H9 (cell line): ENCODE results near the gene ARHGAP22. TPM values are rescaled to one million over a fixed set of nuclear protein-coding genes. Genes with fewer than 3 reads are reported as not detected.

Source experiments
- DNase-seq: peaks from one replicate; pipeline ENCODE4 v3.0.0-alpha.2; 2017
- H2AFZ ChIP-seq: one replicate; pipeline ENCODE4 v1.6.1; 2013; ENCODE audit warnings: mild to moderate bottlenecking, low read length, control low read depth, moderate library complexity
- H2AK5ac ChIP-seq: 2 replicates; pipeline ENCODE4 v1.6.1; 2013; ENCODE audit warnings: low read length, control low read depth, mixed read lengths; ENCODE audit not compliant: insufficient read length
- H2BK120ac ChIP-seq: one replicate; pipeline ENCODE4 v1.6.1; 2013; ENCODE audit warnings: low read depth, mild to moderate bottlenecking, low read length, control low read depth, inconsistent platforms; ENCODE audit not compliant: poor library complexity, severe bottlenecking
- H2BK12ac ChIP-seq: 2 replicates; pipeline ENCODE4 v1.6.1; 2013; ENCODE audit warnings: low read length, control low read depth, mixed read lengths, low read depth; ENCODE audit not compliant: insufficient read length
- H2BK15ac ChIP-seq: 2 replicates; pipeline ENCODE4 v1.6.1; 2013; ENCODE audit warnings: low read depth, low read length, control low read depth
- H2BK20ac ChIP-seq: one replicate; pipeline ENCODE4 v1.6.1; 2013; ENCODE audit warnings: low read depth, mild to moderate bottlenecking, low read length, control low read depth, inconsistent platforms; ENCODE audit not compliant: poor library complexity, severe bottlenecking
- H2BK5ac ChIP-seq: 2 replicates; pipeline ENCODE4 v1.6.1; 2013; ENCODE audit warnings: low read length, control low read depth, mixed read lengths; ENCODE audit not compliant: insufficient read length
- H3K14ac ChIP-seq: 2 replicates; pipeline ENCODE4 v1.6.1; 2013; ENCODE audit warnings: low read length, control low read depth; ENCODE audit not compliant: insufficient read depth
- H3K18ac ChIP-seq: 2 replicates; pipeline ENCODE4 v1.6.1; 2013; ENCODE audit warnings: low read depth, mild to moderate bottlenecking, mixed read lengths, low read length, control low read depth; ENCODE audit not compliant: insufficient read length
- H3K23ac ChIP-seq: 2 replicates; pipeline ENCODE4 v1.6.1; 2013; ENCODE audit warnings: low read length, control low read depth, mixed read lengths, low read depth; ENCODE audit not compliant: insufficient read length
- H3K23me2 ChIP-seq: 2 replicates; pipeline ENCODE4 v1.6.1; 2013; ENCODE audit warnings: low read depth, mild to moderate bottlenecking, mixed read lengths, low read length, control low read depth; ENCODE audit not compliant: insufficient read length, poor library complexity, severe bottlenecking
- H3K27ac ChIP-seq: 2 replicates; pipeline ENCODE4 v1.5.1; 2013; ENCODE audit warnings: low read length, control low read depth, mixed read lengths, low read depth; ENCODE audit not compliant: insufficient read length
- H3K27me3 ChIP-seq: 2 replicates; pipeline ENCODE4 v1.6.1; 2013; ENCODE audit warnings: low read length, control low read depth, inconsistent platforms; ENCODE audit not compliant: insufficient read depth
- H3K4ac ChIP-seq: 2 replicates; pipeline ENCODE4 v1.6.1; 2013; ENCODE audit warnings: low read depth, mild to moderate bottlenecking, control low read depth, inconsistent platforms, low read length, moderate library complexity
- H3K4me1 ChIP-seq: 2 replicates; pipeline ENCODE4 v1.6.1; 2013; ENCODE audit warnings: low read length, control low read depth, inconsistent platforms; ENCODE audit not compliant: insufficient read depth
- H3K4me2 ChIP-seq: 2 replicates; pipeline ENCODE4 v1.6.1; 2013; ENCODE audit warnings: low read length, control low read depth, mixed read lengths; ENCODE audit not compliant: insufficient read length, insufficient read depth
- H3K56ac ChIP-seq: 2 replicates; pipeline ENCODE4 v1.6.1; 2013; ENCODE audit warnings: low read depth, mild to moderate bottlenecking, mixed read lengths, low read length, control low read depth; ENCODE audit not compliant: insufficient read length
- H3K79me1 ChIP-seq: 2 replicates; pipeline ENCODE4 v1.6.1; 2013; ENCODE audit warnings: low read depth, mild to moderate bottlenecking, moderate library complexity, low read length, control low read depth, inconsistent platforms; ENCODE audit not compliant: insufficient read depth, poor library complexity, severe bottlenecking
- H3K79me2 ChIP-seq: 2 replicates; pipeline ENCODE4 v1.6.1; 2013; ENCODE audit warnings: low read length, control low read depth, inconsistent platforms; ENCODE audit not compliant: insufficient read depth
- H3K9ac ChIP-seq: 2 replicates; pipeline ENCODE4 v1.6.1; 2013; ENCODE audit warnings: low read length, control low read depth, mixed read lengths; ENCODE audit not compliant: insufficient read length; ENCODE audit errors: extremely low read depth
- H3K9me3 ChIP-seq: one replicate; pipeline ENCODE4 v1.6.1; 2013; ENCODE audit warnings: low read depth, low read length, inconsistent platforms; ENCODE audit not compliant: control insufficient read depth
- H3T11ph ChIP-seq: one replicate; pipeline ENCODE4 v1.6.1; 2013; ENCODE audit warnings: mild to moderate bottlenecking, low read length, control low read depth, inconsistent platforms
- H4K20me1 ChIP-seq: one replicate; pipeline ENCODE4 v1.6.1; 2013; ENCODE audit not compliant: control insufficient read depth, insufficient read length, insufficient read depth
- H4K5ac ChIP-seq: 2 replicates; pipeline ENCODE4 v1.6.1; 2013; ENCODE audit warnings: low read depth, mild to moderate bottlenecking, mixed read lengths, low read length, control low read depth; ENCODE audit not compliant: insufficient read length
- H4K8ac ChIP-seq: replicated peaks from 2 replicates; pipeline ENCODE4 v1.6.1; 2013; ENCODE audit warnings: low read length, control low read depth, mixed read lengths, low read depth; ENCODE audit not compliant: insufficient read length
- H4K91ac ChIP-seq: 2 replicates; pipeline ENCODE4 v1.6.1; 2013; ENCODE audit warnings: low read depth, mild to moderate bottlenecking, moderate library complexity, mixed read lengths, low read length, control low read depth; ENCODE audit not compliant: insufficient read length
- H3K27ac Mint-ChIP-seq, 3 experiments: 2 replicates in 2 of 3; 3 replicates in 1 of 3; pipeline ENCODE4 v1.8.0; 2020 to 2021; ENCODE audit warnings: mixed read lengths in 3 of 3, mild to moderate bottlenecking in 1 of 3, moderate library complexity in 1 of 3
- H3K27me3 Mint-ChIP-seq: 2 replicates; pipeline ENCODE4 v1.8.0; 2021; ENCODE audit warnings: low read depth, mild to moderate bottlenecking, moderate library complexity, mixed read lengths
- H3K36me3 Mint-ChIP-seq, 3 experiments: 2 replicates in 2 of 3; 3 replicates in 1 of 3; pipeline ENCODE4 v1.8.0; 2020 to 2021; ENCODE audit warnings: low read depth in 3 of 3, mixed read lengths in 3 of 3; ENCODE audit not compliant: insufficient read depth in 1 of 3
- H3K4me1 Mint-ChIP-seq, 2 experiments: 2 replicates each; pipeline ENCODE4 v1.8.0; 2020; ENCODE audit warnings: mixed read lengths in 2 of 2
- H3K4me3 Mint-ChIP-seq, 2 experiments: 2 replicates in 1 of 2; 3 replicates in 1 of 2; pipeline ENCODE4 v1.8.0; 2020 to 2021; ENCODE audit warnings: mild to moderate bottlenecking in 2 of 2, mixed read lengths in 2 of 2, moderate library complexity in 1 of 2
- H3K9me3 Mint-ChIP-seq, 2 experiments: 2 replicates in 1 of 2; 3 replicates in 1 of 2; pipeline ENCODE4 v1.8.0; 2020; ENCODE audit warnings: mild to moderate bottlenecking in 2 of 2, mixed read lengths in 2 of 2, moderate library complexity in 1 of 2
- WGBS: extraction: QIAGEN DNeasy Blood & Tissue Kit; methylation state at CpG from one replicate; pipeline ENCODE4 v1.1.7; 2013; ENCODE audit warnings: missing lambda C conversion rate, low lambda C conversion rate, mixed read lengths; ENCODE audit not compliant: insufficient read length; ENCODE audit errors: extremely low coverage; 5-methylcytosine and 5-hydroxymethylcytosine counted together
- total RNA-seq: library from RNA; stranded (reverse); gene quantifications from 2 replicates; pipeline ENCODE4 v1.2.1, GENCODE V29; 2021
- TF ChIP-seq, protein P1 (sequence below): fragments of 200-600 bp; sonication (generic); conservative IDR thresholded peaks from 3 replicates; pipeline ENCODE4 v1.8.0; 2021; ENCODE audit warnings: antibody characterized with exemption, mild to moderate bottlenecking

ARHGAP22 gene
- total RNA-seq, 1 experiment from 2014 or later = 7.4 TPM

DNA sequence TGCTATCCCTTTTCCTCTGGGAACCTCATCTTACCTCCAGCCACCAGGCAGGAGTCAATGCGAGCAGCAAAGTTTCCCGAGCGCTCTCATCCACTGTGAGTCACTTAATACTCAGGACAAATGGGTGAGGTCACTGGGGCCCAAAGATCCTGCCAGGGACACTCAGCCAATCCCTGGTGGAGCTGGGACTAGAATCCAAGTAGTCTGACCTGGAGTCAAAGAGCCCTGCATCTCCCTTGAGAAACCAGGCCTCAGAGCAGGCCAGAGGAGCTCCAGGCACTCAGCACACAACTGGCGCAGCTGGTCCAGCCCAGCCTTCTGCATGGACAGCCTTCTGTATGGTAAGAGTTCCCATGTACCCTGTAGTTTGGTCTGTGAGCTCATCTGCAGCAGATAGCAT is 156.1 kb downstream of the ARHGAP22 start:
- Histone ChIP-seq H3K4me2 (no peak overlapping the region), H3K4me1 (no peaks in the 10 kb centered on the region), H3K9ac (no peak overlapping the region), H3K18ac (no peak overlapping the region), H2BK15ac (no peak overlapping the region), H2BK12ac (no peak overlapping the region), H2BK5ac (no peak overlapping the region), H2BK20ac (no peak overlapping the region), H3K79me2 (no peaks in the 10 kb centered on the region), H2BK120ac (no peak overlapping the region), H4K20me1 (no peaks in the 10 kb centered on the region), H3T11ph (no peak overlapping the region), H3K79me1 (no peaks in the 10 kb centered on the region), H2AK5ac (no peak overlapping the region), H3K27ac (no peak overlapping the region), H3K9me3 (no peaks in the 10 kb centered on the region), H3K56ac (no peak overlapping the region), H3K14ac (no peak overlapping the region), H3K27me3 (no peaks in the 10 kb centered on the region), H3K23me2 (no peaks in the 10 kb centered on the region), H4K5ac (no peak overlapping the region), H3K4ac (no peak overlapping the region), H4K8ac (no peak overlapping the region), H4K91ac (no peak overlapping the region), H3K23ac (no peak overlapping the region), H2AFZ (no peak overlapping the region)
- H3K4me3 Mint-ChIP-seq = no peak overlapping the region
- no CpG with 5 or more reads among the region's 4 CpGs for WGBS
- H3K27ac Mint-ChIP-seq = peak overlapping the region in 1 of 3 experiments; percentile 90; a peak in 2 of 7 replicates
- no peaks in the 10 kb centered on the region for H3K27me3 Mint-ChIP-seq
- TF ChIP-seq, protein P1, sequence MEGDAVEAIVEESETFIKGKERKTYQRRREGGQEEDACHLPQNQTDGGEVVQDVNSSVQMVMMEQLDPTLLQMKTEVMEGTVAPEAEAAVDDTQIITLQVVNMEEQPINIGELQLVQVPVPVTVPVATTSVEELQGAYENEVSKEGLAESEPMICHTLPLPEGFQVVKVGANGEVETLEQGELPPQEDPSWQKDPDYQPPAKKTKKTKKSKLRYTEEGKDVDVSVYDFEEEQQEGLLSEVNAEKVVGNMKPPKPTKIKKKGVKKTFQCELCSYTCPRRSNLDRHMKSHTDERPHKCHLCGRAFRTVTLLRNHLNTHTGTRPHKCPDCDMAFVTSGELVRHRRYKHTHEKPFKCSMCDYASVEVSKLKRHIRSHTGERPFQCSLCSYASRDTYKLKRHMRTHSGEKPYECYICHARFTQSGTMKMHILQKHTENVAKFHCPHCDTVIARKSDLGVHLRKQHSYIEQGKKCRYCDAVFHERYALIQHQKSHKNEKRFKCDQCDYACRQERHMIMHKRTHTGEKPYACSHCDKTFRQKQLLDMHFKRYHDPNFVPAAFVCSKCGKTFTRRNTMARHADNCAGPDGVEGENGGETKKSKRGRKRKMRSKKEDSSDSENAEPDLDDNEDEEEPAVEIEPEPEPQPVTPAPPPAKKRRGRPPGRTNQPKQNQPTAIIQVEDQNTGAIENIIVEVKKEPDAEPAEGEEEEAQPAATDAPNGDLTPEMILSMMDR = no peak
- peaks cover 4 to 11% (median 6%) of the 10 kb centered on the region in 3 experiments; a peak in 6 of 7 replicates for H3K36me3 Mint-ChIP-seq
- no peak for DNase-seq
- no peaks in the 10 kb centered on the region for H3K9me3 Mint-ChIP-seq
- peaks cover 17% of the 10 kb centered on the region in 2 experiments for H3K4me1 Mint-ChIP-seq
